ENCODE data around the gene GLRX5. TPM values are rescaled to one million over a fixed set of nuclear protein-coding genes. Genes with fewer than 3 reads are reported as not detected.

The GLRX5 gene
- total RNA-seq (ENCODE audit: low replicate concordance) = 10.5 and 28.3 TPM in 2 replicates

GRCh38 chr14:95534299-95535225 is at the start of gene GLRX5:
TSS of gene GLRX5 (plus strand) at chr14:95535050. CDS start at chr14:95535090, 40 bp downstream.

GRCh38 chr14:95516554-95517181 is 18.2 kb upstream of the GLRX5 start, which contains the start of gene SYNE3:
TSS of gene SYNE3 (minus strand) at chr14:95516650. CDS start at chr14:95475821, 40,829 bp downstream.

Other genes starting within 250 kb of the GLRX5 start
- gene CLMN, start 215.1 kb upstream of the GLRX5 start, total RNA-seq (ENCODE audit: low replicate concordance) = 0.15 and 0.23 TPM in 2 replicates
- 2.1 and 19.2 TPM in 2 replicates for gene SYNE3, start 18.4 kb upstream of the GLRX5 start, total RNA-seq (ENCODE audit: low replicate concordance)
- not detected in 2 replicates for gene TCL1B, start 151.4 kb downstream of the GLRX5 start, total RNA-seq (ENCODE audit: low replicate concordance)
- not detected in 2 replicates for gene TCL1A, start 179.1 kb downstream of the GLRX5 start, total RNA-seq (ENCODE audit: low replicate concordance)